MV-4-11 (cell line): ENCODE measurements around the gene CACNA1G.
A peak's percentile ranks its signal among the peaks of the same experiment; 100 is the strongest.

ENCODE experiments used
- DNase-seq: peaks from one replicate; lab custom pipeline; 2025; lab: John Stamatoyannopoulos, UW

CACNA1G gene

DNA sequence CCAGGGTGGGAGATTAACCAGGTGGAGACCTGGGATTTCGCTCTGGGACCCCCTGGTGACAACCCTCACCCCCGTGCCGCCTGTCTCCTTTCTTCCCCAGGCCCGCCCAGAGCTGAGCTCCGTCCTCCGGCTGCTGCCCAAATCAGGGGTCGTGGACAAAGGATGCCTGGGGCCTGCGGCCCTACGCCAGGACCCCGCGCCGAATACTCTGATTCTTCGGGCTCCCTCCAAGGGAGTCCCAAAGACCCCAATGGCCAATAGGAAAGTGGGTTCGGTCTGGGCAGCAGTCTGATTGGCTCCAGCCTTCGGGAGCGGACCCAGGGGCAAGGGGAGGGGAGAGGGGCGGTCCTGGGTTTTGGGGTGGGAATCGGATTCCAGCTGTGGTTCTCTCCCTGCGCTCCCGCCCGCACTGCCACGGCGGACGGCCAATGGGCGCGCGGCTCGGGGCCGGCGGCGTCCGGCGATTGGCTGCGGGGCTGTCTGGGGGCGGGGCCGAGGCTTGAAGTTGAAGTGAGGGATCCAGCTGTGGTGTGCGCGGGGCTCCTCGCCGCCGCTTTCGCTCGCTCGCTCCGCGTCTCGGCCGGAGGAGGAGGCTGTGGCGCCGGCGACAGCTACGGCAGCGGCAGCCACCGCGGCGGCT is at the start of gene CACNA1G:
TSS of gene CACNA1G (plus strand) at position 531 of the 640 bp plus-strand sequence. CDS start 745 bp downstream, outside the sequence.
- DNase-seq, result peak; percentile 78

DNA sequence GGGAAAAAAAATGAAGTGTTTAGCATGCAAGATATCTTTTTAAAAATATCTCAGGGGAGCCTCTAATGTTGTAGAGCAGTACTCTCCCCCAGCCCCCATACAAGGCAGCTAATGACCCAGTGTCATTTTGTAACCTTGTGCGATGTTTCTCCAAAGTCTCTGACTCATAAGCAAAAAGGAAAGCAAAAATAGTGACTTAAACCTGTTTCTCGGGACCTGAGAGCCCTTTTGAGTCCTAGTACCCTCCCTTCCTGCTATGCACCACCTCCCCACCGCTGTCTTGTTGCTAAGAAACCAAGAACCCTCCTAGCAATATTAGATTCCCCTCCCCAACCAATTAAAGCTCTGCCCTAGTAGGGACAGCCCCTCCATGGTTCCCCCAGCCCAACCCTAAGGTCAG is 49.5 kb upstream of the CACNA1G start:
- no peak for DNase-seq

DNA sequence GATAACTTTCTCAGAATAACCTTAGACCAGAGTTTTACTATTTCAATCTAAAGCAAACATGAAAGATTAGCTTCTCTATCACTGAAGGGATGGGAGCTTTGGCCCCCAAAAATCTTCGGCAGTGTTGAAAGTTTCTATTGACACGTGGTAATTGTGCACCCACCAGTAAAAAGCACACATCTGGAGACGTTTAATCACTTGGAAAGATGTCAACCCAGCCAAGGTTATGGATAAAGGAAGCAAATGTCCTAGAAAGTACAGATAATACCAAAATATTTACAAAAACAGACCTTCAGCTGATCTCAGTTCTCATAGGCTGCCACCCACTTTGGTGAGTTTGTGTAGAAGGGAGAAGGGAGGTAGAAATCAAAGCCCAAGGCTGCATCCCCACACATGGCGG is 47.0 kb upstream of the CACNA1G start:
- no peak for DNase-seq

DNA sequence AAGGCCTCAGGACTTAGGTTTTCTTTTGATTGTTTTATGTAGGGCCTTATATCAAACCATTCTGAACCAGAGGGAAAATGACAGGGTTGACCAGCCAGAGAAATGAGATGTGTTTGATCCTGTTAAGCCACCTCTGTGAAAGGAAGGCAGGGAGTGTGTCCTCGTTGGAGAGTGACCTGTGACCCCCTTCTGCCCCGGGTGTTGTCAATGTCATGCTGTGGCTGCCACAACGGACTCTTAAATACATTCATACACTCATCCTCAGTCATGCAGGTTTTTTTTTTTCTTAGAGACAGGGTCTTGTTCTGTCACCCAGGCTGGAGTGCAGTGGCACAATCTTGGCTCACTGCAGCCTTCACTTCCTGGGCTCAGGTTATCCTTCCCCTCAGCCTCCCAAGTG is 46.1 kb upstream of the CACNA1G start:
- no peak for DNase-seq

DNA sequence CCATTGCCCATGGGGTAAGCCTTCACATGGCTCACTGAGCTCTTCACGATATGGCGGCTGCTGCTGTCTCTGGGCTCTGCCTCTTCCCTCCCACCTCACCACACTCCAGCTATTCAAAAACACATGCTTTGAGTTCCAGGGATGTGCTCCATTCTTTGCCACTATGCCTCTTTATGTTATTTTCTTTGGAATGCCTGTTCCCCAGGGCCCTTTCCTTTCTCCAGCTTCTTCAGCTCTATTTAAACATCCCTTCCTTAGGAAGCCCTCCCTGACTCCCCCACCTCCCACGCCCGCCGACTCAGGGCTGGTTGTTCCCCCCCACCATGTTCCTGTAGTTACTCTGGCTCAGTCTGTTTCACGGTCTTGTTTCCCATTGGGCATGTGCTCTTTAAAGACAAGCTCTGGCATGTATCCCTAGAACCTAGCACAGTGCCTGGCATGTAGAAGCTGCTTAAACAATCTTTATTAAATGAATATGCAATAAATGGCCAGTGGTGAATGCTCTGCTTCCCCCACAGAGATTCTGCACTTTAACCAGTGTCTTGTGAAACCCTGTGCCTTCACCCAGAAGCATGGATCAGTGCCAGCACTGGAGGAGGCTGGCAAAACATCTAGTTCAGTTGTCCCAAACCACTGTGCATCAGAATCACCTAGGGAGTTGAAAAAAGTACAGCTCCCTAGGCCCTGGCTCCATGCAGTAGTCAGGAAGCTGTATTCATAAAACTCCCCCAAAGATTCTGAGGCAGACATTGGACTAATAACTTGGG is 45.4 kb upstream of the CACNA1G start:
- DNase-seq, result peak; percentile 29

DNA sequence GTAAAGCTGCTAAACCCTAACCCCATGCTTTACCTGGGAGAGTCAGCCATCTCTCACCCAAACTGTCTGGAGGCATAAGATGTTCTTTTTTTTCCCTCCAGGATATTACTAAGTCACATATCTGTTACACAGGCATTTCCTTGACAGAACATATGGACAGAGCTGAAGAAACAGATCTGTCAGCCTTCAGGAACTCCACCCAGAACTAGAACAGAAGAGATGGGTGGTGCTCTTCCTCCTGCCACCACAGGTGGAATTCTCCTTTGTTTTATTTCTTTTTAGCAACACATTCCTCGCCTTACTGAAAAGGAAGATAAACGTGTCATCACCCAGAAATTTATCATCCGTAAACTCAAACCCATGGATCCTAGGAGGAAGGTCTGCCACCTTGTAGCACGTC is 43.5 kb upstream of the CACNA1G start:
- no peak for DNase-seq

DNA sequence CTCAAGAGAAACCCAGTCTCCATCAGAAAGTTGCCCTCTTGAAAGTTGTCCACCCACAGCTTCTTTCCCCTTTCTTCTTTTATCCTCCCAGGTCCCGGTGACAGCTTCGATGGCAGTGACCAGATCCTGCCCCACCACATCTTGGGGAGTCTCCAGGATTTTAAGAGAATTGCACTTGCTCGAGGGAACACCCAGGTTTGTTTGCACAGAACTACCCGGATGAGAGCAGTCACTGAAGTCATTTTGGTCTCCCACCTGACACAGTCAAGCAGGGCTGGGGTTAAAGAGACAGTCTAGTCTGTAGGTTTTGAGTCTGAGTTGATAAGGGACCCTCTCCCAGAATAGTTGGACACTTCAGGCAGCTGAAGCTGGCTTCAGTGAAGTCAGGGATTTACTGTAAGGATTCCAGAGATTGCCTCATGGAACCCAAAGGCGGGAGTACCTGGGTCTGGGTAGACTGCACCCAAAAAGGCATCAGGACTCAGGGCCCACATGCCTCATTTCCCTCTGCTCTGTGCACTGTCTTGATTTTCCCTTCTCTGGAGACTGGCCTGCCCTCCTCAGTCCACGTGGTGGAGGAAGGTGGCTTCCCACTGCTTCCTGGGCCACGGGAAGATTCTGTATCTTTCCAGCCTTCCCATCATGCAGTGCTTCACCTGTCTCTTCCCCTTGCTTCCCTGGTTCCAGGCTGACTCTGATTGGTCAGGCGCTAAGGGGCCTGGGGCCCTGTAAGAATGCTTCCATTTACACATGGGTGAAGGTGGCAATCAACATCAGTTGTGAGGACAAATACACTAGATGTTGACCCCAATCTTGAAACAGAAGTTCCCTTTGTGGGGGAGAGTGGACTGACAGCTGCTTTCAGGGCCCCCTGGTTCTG is 42.8 kb upstream of the CACNA1G start:
- no peak for DNase-seq

DNA sequence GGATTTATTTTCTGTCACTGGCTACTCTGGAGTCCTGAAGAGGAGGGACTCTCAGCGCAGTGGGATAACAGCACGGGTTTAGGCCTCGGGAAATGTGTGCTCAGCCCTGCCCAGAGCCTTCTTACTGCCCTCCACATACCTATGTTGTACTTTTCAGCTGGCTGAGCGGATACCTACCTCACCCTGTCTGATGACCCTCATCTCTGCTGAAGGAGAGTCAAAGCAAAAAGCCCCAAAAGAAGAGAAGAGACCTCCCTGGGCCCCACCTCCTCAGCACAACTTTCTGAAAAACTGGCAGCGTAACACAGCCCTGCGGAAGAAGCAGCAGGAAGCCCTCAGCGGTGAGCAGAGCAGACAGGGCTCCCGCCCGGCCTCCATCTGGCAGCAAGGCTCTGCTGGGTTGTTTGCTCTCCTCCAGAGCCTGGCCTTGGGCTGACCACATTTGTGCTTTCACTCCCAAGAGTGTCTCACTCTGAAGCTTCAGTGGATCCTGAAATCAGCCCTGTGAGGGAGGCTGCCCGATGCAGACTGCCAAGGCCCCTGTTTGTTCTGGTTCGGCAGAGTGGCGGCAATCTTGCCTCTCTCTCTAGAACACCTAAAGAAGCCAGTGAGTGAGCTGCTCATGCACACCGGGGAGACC is 42.0 kb upstream of the CACNA1G start:
- DNase-seq, result no peak

DNA sequence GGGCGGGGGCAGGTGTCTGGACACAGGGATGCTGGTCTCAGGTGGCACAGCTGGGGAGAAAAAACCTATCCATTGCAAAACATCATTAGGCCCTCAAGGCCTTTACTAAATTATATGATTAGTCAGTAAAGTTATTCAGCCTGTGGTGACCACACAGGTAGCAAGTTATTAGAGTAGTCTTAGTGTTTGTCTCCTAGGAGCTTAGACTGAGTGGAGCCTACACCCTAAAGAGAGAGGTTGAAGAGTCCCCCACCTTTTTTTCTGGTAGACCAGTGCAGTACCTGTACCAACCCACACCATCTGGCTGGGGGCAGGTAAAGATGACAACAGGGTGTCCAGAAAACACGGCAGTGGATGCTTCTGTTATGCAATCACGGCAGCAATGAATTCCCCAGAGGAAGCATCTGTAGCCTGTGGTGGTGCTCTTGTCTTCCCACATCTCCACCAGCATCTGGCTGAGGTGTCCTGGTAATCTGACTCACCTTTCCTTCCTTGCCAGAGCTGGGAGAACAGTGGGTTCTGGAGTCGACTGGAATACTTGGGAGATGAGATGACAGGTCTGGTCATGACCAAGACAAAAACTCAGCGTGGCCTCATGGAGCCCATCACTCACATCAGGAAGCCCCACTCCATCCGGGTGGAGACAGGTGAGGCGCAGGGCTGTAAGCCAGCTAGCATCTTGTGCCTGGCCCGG is 41.2 kb upstream of the CACNA1G start:
- no peak for DNase-seq

DNA sequence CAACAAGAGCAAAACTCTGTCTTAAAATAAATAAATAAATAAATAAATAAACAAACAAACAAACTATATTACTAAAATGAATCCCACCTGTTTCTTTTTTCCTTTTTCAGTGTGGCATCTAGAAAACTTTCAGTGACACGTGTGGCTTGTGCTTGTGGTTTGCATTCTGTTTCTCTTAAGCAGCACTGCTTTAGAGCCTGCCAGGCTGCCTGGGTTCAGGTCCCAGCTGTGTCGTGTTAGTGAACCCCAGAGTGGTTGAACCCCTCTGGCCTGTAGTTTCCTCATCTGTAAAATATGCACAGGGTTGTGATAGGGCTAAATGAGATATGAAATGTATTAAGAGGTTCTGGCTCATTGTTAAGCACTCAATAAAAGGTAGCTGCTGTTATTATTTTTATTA is 40.0 kb upstream of the CACNA1G start:
- DNase-seq, result no peak

DNA sequence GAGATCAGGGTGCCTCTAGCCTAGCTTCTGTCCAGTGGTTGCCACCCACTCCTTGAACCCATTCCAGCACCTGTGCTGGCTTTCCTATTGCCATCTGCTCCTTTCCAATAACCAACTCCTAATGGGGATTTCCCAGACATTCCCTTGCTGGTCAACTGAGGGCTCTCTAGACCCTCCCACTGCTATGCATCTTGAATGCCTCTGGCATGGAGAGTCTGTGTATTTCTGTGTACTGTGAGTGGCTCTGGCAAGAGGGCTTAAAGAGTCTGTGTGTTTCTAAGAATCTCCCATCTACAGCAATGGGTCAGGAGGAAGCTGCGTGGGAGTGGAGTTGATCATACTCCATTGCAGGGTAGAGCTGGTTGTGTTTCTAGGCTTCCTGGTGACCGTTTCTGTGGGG is 39.0 kb upstream of the CACNA1G start:
- DNase-seq, result no peak

DNA sequence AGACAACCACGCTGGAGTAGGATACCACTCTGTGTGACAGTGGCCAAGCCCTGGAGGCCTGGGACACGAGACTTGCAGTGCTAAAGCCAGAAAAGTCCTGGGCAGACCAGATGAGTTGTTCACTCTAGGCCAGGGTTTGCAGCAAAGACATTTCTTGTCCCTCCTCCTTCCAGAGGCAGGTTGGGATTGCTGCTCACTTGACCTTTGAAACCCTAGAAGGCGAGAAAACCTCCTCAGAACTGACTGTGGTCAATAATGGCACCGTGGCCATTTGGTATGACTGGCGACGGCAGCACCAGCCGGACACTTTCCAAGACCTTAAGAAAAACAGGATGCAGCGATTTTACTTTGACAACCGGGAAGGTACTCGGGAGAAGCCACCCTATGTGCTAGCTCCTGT is 37.7 kb upstream of the CACNA1G start:
- no peak for DNase-seq

DNA sequence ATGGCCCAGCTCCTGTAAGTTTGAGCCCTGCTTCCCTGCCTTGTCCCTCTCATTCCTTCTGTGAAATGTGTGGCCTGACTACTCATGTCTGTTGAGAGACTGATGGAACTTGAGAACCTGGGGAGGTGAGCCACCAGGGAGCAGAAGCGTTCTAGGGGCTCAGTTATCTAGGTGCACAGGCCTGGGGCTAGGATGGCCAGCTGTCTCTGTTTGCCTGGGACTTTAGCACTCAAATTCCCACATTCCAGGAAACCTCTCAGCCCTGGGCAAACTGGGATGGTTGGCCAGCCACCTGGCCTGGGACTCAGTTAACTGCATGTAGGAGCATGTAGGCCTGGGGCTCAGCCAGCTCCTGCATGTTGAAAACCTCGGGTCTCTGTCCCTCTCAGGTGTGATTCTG is 37.3 kb upstream of the CACNA1G start:
- no peak for DNase-seq

DNA sequence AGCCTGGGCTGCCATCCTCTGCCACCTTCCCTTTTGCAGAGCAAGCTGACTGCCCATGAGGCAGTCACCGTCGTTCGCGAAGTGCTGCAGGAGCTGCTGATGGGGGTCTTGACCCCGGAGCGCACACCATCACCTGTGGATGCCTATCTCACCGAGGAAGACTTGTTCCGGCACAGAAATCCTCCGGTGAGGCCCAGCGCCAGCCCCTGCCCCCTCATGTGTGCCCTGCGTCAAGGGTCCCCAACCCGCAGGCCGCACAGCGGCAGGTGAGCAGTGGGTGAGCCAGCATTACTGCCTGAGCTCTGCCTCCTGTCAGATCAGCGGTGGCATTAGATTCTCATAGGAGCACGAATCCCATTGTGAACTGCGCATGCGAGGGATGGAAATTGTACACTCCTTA is 35.7 kb upstream of the CACNA1G start:
- no peak for DNase-seq

DNA sequence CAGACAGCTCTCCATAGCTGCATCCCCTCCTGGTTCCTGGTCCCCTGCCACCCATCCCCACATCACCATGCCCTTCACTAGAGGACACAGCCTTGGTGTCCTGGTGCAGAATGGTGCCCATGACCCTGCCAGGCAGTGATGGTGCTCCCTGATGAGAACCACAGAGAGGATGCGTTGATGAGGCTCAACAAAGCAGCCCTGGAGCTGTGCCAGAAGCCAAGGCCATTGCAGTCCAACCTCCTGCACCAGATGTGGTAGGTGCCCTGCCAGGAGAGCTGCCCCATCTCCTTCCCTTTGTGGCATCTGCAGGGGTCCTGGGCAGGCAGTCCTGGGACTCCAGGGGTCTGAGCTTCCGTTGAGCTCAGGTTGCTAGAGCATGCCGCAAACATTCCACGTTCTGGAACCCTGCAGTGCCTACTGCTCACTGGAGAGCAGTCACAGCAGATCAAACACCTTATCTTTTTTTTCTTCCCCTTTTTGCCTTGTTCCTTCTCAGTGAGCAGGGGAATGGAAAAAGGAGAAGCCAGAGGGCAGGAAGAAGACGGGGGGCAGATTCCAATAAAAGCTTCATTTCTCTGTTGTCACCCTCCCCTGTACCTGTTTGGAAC is 33.3 kb upstream of the CACNA1G start:
- DNase-seq, result peak; percentile 8

DNA sequence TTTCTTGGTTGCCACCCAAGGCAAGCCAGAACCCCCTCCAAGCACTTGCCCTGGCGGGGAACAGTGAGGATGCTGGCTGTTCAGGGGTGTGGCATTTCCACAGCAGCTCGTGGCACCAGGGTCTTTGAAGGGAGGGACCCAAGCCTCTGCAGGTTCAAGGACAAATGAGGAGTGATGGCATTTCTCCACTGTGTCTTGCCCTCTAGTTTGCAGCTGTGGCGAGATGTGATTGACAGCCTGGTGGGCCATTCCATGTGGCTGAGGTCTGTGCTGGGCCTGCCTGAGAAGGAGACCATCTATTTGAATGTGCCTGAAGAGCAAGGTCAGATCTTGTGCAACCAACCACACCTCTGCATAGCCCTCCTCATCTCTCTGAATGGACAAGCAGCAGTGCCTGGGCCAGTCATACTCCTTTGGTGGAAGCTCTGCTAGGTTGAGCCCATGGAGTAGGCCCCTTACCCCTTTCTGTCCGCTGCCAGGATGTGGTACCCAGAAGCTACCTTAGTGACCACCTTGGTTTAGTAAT is 32.5 kb upstream of the CACNA1G start:
- no peak for DNase-seq

DNA sequence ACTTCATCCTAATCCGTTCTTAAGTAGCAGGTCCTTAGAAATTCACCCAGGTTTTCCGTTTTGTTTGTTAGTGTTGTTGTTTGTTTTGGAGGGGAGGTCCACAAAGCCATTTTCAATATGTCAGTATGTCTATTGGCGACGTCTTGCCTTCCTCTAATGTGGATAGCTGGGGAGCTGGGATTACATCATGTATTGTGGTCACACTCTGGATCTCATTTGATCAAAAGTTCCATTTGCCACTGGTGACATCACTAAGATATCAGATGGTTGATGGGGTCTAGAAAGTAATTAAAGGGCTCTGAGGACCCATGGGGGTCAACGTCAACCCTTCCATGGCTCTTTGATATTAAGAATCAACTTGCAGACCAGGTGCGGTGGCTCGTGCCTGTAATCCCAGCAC is 30.7 kb upstream of the CACNA1G start:
- DNase-seq, result no peak

DNA sequence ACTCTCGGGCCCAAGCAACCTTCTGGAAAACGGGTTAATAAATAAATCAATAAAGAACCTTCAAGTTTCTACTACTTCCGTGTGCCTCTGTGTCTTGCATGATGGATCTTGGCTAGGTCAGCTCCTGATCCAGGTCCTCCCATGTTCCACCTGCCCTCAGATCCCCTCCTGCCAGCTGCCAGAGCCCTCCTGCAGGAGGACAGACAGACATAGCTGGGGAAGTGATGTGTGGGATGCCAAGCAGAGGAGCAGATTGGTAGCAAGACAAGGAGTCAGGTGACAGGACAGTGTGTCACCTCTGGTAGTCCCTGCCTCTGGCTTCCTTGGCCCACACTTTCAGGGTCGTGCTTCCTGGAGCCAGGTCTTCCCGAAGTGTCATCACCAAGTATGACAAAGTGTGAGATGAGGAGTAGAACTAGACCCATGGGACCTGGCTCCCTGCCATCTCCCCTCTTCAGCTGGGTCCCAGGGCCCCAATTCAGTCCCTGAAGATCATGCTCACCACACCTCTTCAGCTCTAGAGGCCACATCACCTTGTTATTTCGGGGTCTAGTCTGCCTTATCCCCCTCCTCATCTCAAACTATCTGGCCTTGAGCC is 29.0 kb upstream of the CACNA1G start:
- DNase-seq, result no peak

DNA sequence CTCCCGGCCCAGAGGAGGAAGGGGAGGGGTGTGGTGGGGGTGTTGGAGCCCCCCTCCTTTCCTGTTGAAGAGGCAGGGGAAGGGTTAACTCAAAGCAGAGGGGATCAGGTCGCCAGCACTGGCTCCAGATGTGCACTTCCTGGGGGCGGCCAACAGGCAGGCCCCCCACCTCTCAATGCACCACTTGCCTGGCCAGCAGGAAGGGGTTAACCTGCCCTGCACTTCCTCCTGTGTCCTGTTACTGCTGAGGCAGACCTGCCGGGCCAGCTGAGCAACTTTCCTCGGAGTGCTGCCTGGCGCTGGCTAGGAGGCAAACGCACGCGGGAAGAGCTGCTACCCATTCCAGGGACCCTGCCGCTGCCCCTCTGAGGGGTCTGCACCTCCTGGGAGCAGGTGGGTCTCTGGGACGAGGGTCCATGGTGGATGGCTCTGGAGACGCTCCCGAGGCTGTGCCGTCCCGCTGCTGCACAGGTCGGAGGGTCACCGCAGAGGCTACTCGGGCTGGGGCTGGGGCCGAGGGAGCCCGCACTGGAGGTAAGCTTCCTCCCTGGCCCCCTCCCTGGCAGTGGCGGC is 28.0 kb upstream of the CACNA1G start, which contains the start of gene EPN3:
TSS of gene EPN3 (plus strand) at position 284 of the 573 bp plus-strand sequence. CDS start 3,822 bp downstream, outside the sequence.
- DNase-seq, result no peak

DNA sequence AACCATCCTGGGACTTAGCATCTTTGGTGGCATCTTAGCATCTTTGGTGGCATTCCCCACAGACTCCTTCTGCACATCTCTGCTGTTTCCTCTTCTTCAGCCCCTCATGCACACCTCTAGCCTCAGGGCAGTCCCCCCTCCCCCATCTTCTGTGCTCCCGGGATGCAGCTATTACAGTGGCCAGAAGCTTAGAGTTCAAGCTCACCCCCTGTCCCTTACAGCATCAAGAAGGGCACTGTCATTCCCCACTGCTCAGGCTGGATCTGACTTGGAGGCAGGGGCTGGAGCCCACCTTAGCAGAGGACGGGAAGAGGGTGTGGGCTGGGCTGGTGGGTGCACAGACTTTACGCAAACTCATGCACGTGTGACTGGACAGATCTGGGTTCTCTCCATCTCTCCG is 27.3 kb upstream of the CACNA1G start:
- DNase-seq, result no peak
